Ectodermal cell (in vitro differentiated cells): ENCODE measurements around the gene ABCC3.

Source experiments
- H3K27ac ChIP-seq: 2 replicates; pipeline ENCODE4 v1.7.0; 2013; ENCODE audit warnings: mild to moderate bottlenecking, low read depth, low read length; ENCODE audit not compliant: insufficient read depth, poor library complexity, severe bottlenecking
- H3K27me3 ChIP-seq: 2 replicates; pipeline ENCODE4 v1.7.0; 2013; ENCODE audit warnings: mild to moderate bottlenecking, low read length; ENCODE audit not compliant: insufficient read depth, control insufficient read depth, poor library complexity, severe bottlenecking
- H3K36me3 ChIP-seq: one replicate; pipeline ENCODE4 v1.7.0; 2013; ENCODE audit warnings: low read length; ENCODE audit not compliant: control insufficient read depth, insufficient read depth
- H3K4me1 ChIP-seq: one replicate; pipeline ENCODE4 v1.7.0; 2013; ENCODE audit warnings: low read length; ENCODE audit not compliant: control insufficient read depth, insufficient read depth
- H3K4me3 ChIP-seq: 2 replicates; pipeline ENCODE4 v1.7.0; 2013; ENCODE audit warnings: low read depth, low read length, control low read depth; ENCODE audit not compliant: insufficient read depth
- H3K9me3 ChIP-seq: 2 replicates; pipeline ENCODE4 v1.7.0; 2013; ENCODE audit warnings: mild to moderate bottlenecking, low read length, moderate library complexity; ENCODE audit not compliant: control insufficient read depth
- WGBS, 2 experiments: methylation state at CpG; one replicate each; pipeline ENCODE4 v1.1.7; 2013; ENCODE audit warnings: missing lambda C conversion rate in 2 of 2; 5-methylcytosine and 5-hydroxymethylcytosine counted together

ABCC3 gene

DNA sequence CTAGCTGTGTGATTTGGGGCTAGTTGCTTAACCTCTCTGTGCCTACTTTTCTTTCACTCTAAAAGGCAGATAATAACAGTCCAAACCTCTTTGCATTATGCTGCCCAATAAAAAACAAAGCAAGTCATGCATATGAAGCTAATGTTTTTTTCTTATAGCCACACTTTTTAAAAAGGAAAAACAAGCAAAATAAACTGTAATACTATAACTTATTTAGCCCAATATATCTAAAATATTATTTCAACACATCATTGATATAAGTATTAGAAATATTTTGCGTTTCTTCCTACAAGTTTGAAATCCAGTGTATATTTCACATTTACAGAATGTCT, 50.6 kb downstream of the ABCC3 start:
- no peak overlapping the region for H3K27ac ChIP-seq
- no peaks in the 10 kb centered on the region for H3K9me3 ChIP-seq
- H3K36me3 ChIP-seq, result no peaks in the 10 kb centered on the region
- peaks cover 37% of the 10 kb centered on the region for H3K4me1 ChIP-seq
- no peak overlapping the region for H3K4me3 ChIP-seq
- H3K27me3 ChIP-seq, result no peaks in the 10 kb centered on the region
- WGBS, 2 experiments, result 93 to 100% methylated on average over 1 of the region's 1 CpG

DNA sequence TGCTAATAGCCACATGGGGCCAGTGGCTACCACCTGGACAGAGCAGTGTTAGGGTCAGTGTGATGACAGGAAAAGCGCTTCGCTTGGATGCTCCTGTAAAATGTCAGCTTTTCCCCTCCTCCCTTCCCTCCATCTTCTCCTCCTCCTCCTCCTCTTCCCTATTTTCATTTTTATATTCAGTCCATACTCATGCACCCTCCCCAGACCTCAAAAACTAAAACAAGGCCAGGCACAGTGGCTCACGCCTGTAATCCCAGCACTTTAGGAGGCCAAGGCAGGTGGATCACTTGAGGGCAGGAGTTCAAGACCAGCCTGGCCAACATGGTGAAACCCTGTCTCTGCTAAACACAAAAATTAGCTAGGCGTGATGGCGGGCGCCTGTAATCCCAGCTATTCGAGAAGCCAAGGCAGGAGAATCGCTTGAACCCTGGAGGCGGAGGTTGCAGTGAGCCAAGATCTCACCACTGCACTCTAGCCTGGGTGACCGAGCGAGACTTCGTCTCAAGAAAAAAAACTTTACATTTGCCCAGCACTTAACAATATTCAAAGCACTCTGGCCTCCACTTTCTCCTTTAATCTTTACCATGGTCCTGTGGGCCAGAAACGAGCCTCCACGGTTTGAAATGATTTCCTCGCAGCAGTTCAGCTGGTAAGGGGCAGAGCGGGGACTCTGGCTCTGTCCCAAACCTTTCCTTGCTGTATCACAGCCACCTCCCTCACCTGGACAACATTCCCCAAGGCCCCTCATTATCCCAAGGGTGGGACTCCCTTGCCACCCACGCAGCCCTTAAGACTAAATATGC, 51.2 kb downstream of the ABCC3 start:
- peaks cover 43% of the 10 kb centered on the region for H3K4me1 ChIP-seq
- H3K27ac ChIP-seq, result no peak overlapping the region

DNA sequence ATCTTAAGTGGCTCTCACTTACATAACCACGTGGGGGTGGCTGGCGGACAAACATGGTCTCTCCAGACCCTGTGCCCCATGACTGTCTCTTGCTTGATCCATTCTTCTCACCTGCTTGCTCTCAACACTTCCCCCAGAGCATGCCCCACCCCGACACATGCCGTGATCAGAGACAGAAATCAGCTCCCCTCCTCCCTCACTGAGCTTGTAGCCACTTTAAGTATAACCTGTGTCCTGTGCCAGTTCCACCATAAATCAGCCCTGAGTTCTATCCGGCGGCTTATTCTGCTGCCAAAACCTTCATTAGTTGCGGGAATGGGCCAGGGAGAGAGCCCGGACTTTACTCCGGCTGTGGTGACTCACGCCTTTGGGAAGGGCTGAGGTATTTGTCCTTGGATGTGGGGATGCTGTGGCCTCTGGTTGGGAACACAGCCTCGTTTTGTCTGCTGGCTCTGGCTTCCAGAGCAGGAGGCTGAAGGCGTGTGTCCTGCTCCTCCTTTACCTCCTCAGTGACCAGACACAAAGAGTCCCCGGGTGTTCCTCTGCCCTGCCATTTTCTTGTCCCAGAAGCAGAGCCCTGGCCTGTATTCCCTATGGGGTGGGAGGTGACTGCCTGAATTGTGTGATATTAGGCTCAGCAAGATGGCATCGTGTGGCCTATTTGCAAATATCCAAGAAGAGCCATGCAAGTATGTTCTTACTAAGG, 52.0 kb downstream of the ABCC3 start:
- Histone ChIP-seq H3K27ac (no peak overlapping the region), H3K4me1 (peaks cover 50% of the 10 kb centered on the region), H3K4me3 (no peak overlapping the region), H3K27me3 (no peaks in the 10 kb centered on the region), H3K36me3 (no peaks in the 10 kb centered on the region), H3K9me3 (no peaks in the 10 kb centered on the region)
- 72 to 75% methylated on average over 14 of the region's 14 CpGs for WGBS, 2 experiments

More for the DNA sequence above, 51.2 kb downstream of the ABCC3 start:
- Histone ChIP-seq H3K9me3 (no peaks in the 10 kb centered on the region), H3K36me3 (no peaks in the 10 kb centered on the region), H3K27me3 (no peaks in the 10 kb centered on the region), H3K4me3 (no peak overlapping the region)
- 87 to 90% methylated on average over 17 of the region's 17 CpGs for WGBS, 2 experiments

DNA sequence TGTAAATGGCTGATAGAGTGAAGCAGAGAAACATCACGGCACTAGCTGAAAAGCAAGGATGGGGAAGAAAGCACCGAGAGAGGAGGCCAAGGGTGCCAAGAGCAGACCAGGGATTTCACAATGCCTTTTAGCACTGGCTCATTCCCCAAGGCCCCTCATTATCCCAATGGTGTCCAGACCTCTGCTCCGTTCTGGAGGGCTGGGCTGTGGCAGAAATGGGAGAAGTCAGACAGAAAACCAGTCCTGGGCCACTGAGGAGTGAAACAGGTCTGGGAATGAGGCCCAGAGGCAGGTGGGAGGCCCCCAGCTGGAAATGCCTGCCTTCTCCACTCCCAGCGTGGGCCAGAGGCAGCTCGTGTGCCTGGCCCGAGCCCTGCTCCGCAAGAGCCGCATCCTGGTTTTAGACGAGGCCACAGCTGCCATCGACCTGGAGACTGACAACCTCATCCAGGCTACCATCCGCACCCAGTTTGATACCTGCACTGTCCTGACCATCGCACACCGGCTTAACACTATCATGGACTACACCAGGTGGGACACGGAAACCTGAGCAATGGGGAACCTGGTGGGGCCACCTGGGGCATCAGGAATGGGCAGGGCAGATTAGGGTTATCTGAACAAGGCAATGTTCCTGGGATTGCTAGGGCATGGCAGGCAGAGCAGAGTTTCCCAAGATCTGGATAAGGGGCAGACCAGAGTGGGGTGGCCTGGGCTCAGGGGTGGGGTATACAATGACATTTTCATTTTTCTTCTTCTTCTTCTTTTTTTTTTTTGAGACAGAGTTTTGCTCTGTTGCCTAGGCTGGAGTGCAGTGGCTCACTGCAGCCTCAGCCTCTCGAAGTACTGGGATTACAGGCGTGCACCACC, 52.8 kb downstream of the ABCC3 start:
- Histone ChIP-seq H3K4me3 (no peak overlapping the region), H3K27me3 (no peaks in the 10 kb centered on the region), H3K36me3 (no peaks in the 10 kb centered on the region), H3K27ac (no peak overlapping the region), H3K9me3 (no peaks in the 10 kb centered on the region), H3K4me1 (peaks cover 58% of the 10 kb centered on the region)
- WGBS, 2 experiments, result 81 to 83% methylated on average over 16 of the region's 16 CpGs

DNA sequence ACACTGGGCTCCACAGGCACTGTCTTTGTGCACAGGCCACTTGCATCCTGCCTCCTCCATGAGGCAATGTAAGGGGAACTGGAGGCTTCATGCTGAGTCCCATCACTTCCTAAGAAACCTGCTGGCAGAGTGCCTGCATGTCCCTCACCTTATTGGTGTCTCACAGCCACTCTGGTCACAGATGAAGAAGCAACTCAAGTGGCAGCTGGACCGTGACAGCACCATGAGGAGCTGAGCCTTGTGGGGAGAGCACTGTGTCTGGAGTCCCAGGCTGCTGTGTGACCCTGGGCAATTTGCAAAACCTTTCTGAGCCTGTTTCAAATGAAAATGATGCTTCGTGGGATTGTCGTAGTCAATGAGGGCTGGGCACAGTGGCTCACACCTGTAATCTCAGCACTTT, 53.6 kb downstream of the ABCC3 start:
- H3K4me3 ChIP-seq, result no peak overlapping the region
- no peaks in the 10 kb centered on the region for H3K9me3 ChIP-seq
- H3K27ac ChIP-seq, result no peak overlapping the region
- H3K27me3 ChIP-seq, result no peaks in the 10 kb centered on the region
- H3K4me1 ChIP-seq, result peaks cover 58% of the 10 kb centered on the region
- 95 to 96% methylated on average over 3 of the region's 3 CpGs for WGBS, 2 experiments
- peaks cover 3% of the 10 kb centered on the region for H3K36me3 ChIP-seq

DNA sequence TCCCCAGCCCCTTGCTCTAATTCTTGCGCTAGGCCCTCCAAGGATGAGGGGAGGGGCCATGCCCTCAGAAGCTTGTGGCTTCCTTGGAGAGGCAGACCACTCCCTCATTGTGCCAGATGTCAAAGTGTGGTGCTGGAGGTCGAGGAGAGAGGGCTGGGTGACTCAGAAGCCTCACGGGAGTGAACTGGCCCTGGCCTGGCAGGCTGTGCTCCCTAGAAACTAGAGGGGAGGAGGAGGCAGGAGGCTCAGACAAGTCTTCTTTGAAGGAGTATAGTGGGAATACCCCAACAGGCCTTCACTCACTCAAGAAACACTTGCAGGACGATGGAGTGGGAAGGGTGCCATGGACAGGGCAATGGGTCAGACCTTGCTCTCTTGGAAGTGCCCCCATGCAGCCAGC, 54.6 kb downstream of the ABCC3 start:
- Histone ChIP-seq H3K4me3 (no peak overlapping the region), H3K27me3 (no peaks in the 10 kb centered on the region), H3K4me1 (peaks cover 54% of the 10 kb centered on the region), H3K27ac (no peak overlapping the region), H3K9me3 (no peaks in the 10 kb centered on the region), H3K36me3 (peaks cover 3% of the 10 kb centered on the region)
- 41 to 51% methylated on average over 4 of the region's 4 CpGs for WGBS, 2 experiments

DNA sequence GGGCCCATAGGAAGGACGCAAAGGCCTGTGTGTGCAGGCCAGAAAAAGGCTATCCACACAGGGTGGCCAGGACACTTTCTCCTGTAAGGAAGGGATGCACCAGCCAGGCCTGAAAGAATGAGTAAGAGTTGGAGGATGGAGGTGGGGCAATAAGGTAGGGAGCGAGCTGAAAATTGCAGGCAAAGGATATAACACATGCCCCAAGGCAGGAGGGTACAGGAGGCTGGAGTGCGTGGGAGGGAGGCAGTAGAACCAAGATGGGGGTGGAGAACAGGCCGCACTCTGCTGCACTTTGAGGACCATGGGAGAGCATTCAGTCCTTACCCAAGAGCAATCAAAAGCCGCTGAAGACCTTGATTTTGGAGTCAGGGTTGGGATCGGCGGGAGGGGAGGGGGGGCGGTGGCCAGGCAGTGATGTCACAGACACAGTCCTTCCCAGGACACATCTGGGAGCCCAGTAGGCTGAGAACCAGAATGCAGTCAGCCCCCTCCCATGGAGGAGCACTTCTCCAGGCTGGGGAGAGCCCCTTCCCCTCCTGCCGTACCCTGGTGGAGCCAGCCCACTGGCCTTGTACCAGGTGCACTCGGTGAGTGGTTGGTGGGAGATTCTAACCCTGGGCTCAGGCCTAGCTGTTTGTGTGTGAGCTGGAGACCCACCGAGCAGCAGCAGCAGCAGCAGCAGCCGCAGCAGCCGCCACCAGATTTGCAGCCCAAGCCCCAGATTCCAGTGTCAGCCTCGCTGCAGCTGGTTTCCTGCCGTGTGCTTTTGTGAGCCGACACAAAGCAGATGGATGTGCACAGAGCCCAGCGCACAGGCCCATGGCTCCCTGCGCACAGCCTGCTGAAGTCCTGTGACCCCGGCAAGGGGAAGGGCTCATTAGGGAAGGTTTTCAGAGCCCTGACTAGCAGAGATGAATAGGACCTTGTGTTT, 55.5 kb downstream of the ABCC3 start:
- H3K4me3 ChIP-seq, result no peak overlapping the region
- H3K27me3 ChIP-seq, result no peaks in the 10 kb centered on the region
- 27 to 30% methylated on average over 19 of the region's 19 CpGs for WGBS, 2 experiments
- peaks cover 3% of the 10 kb centered on the region for H3K36me3 ChIP-seq
- H3K27ac ChIP-seq, result peak overlapping the region; percentile 93
- H3K4me1 ChIP-seq, result peaks cover 48% of the 10 kb centered on the region
- H3K9me3 ChIP-seq, result no peaks in the 10 kb centered on the region

DNA sequence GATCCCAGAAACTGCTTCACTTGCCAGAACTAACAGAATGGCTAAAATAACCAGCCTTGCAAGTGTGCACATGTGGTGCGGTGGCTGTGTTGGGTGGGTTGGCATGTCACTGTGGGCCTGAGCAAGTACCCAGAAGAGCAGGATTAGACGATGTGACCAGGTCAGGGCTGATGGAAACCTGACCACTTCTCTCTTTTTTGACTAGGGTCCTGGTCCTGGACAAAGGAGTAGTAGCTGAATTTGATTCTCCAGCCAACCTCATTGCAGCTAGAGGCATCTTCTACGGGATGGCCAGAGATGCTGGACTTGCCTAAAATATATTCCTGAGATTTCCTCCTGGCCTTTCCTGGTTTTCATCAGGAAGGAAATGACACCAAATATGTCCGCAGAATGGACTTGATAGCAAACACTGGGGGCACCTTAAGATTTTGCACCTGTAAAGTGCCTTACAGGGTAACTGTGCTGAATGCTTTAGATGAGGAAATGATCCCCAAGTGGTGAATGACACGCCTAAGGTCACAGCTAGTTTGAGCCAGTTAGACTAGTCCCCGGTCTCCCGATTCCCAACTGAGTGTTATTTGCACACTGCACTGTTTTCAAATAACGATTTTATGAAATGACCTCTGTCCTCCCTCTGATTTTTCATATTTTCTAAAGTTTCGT, 56.3 kb downstream of the ABCC3 start:
- no peak overlapping the region for H3K4me3 ChIP-seq

More for the DNA sequence above, 56.3 kb downstream of the ABCC3 start:
- peak overlapping the region; percentile 93 for H3K27ac ChIP-seq
- WGBS, 2 experiments, result 88 to 90% methylated on average over 9 of the region's 9 CpGs
- H3K27me3 ChIP-seq, result no peaks in the 10 kb centered on the region
- H3K36me3 ChIP-seq, result peaks cover 7% of the 10 kb centered on the region
- peaks cover 48% of the 10 kb centered on the region for H3K4me1 ChIP-seq
- no peaks in the 10 kb centered on the region for H3K9me3 ChIP-seq
